DND-41 (cell line): ENCODE measurements around the gene STKLD1.

Experiments
- ATAC-seq: fragments of 200-7000 bp; cut with Tn5 transposase; 3 replicates; pipeline ENCODE4 v1.9.1; 2021; ENCODE audit warnings: low read depth; ENCODE audit not compliant: insufficient read depth
- DNase-seq: peaks from one replicate; pipeline ENCODE4 v3.0.0-alpha.2; 2020
- H2AFZ ChIP-seq: 2 replicates; pipeline ENCODE4 v1.6.0; 2012; ENCODE audit warnings: low read depth, low read length
- H3K27ac ChIP-seq: 2 replicates; pipeline ENCODE4 v1.5.1; 2012; ENCODE audit warnings: low read length, inconsistent platforms
- H3K27me3 ChIP-seq: fragments of 200-600 bp; sonication (generic); 2 replicates; pipeline ENCODE4 v1.6.0; 2012; ENCODE audit warnings: low read length, mild to moderate bottlenecking, inconsistent platforms; ENCODE audit not compliant: insufficient read depth, poor library complexity
- H3K36me3 ChIP-seq: 2 replicates; pipeline ENCODE4 v1.5.1; 2012; ENCODE audit warnings: low read length, inconsistent platforms; ENCODE audit not compliant: insufficient read depth
- H3K4me1 ChIP-seq: 2 replicates; pipeline ENCODE4 v1.5.1; 2012; ENCODE audit warnings: mild to moderate bottlenecking, low read length; ENCODE audit not compliant: insufficient read depth
- H3K4me2 ChIP-seq: 2 replicates; pipeline ENCODE4 v1.6.0; 2012; ENCODE audit warnings: mild to moderate bottlenecking, moderate library complexity, low read length, inconsistent platforms; ENCODE audit not compliant: insufficient read depth
- H3K4me3 ChIP-seq, 2 experiments: fragments of 200-600 bp in 1 of 2; shearing (Covaris generic) in 1 of 2; 2 replicates each; pipeline ENCODE4 v1.5.1; 2012 to 2016; ENCODE audit warnings: inconsistent platforms in 2 of 2, low read length in 2 of 2, mild to moderate bottlenecking in 2 of 2, low read depth in 1 of 2, moderate library complexity in 1 of 2
- H3K79me2 ChIP-seq: 2 replicates; pipeline ENCODE4 v1.6.0; 2012; ENCODE audit warnings: low read length, inconsistent platforms; ENCODE audit not compliant: insufficient read depth
- H3K9ac ChIP-seq: 2 replicates; pipeline ENCODE4 v1.6.0; 2012; ENCODE audit warnings: low read depth, mild to moderate bottlenecking, inconsistent platforms, low read length, moderate library complexity
- H3K9me3 ChIP-seq: 2 replicates; pipeline ENCODE4 v1.5.1; 2012; ENCODE audit warnings: low read length, moderate library complexity, mild to moderate bottlenecking, inconsistent platforms; ENCODE audit not compliant: insufficient read depth, severe bottlenecking
- H4K20me1 ChIP-seq: 2 replicates; pipeline ENCODE4 v1.6.0; 2012; ENCODE audit warnings: low read length; ENCODE audit not compliant: insufficient read depth
- CTCF ChIP-seq: IDR thresholded peaks from 2 replicates; pipeline ENCODE4 v1.5.1; 2012; ENCODE audit warnings: borderline replicate concordance, low read length, moderate library complexity, mild to moderate bottlenecking; ENCODE audit not compliant: poor library complexity, severe bottlenecking; ENCODE audit errors: extremely low read depth
- EZH2 ChIP-seq: IDR thresholded peaks from 3 replicates; pipeline ENCODE4 v1.6.1; 2012; ENCODE audit warnings: borderline replicate concordance, low read depth, mild to moderate bottlenecking, moderate library complexity, low read length, inconsistent platforms; ENCODE audit not compliant: severe bottlenecking

Gene STKLD1

GRCh38 chr9:133425049-133425632, 49.0 kb downstream of the STKLD1 start:
- Histone ChIP-seq H3K4me2 (no peak overlapping the region), H3K27me3 (no peaks in the 10 kb centered on the region), H3K4me1 (no peaks in the 10 kb centered on the region), H3K36me3 (no peaks in the 10 kb centered on the region), H3K79me2 (no peaks in the 10 kb centered on the region), H3K9ac (no peak overlapping the region), H4K20me1 (no peaks in the 10 kb centered on the region), H2AFZ (no peak overlapping the region), H3K9me3 (no peaks in the 10 kb centered on the region), H3K4me3 (no peak overlapping the region), H3K27ac (no peak overlapping the region)
- no peak for ATAC-seq
- TF ChIP-seq CTCF (no peak), EZH2 (no peak)
- DNase-seq = no peak

GRCh38 chr9:133426011-133426410, 49.8 kb downstream of the STKLD1 start:
- H3K27me3 ChIP-seq = no peaks in the 10 kb centered on the region
- no peak overlapping the region for H3K9ac ChIP-seq
- TF ChIP-seq CTCF (no peak), EZH2 (no peak)
- no peak for ATAC-seq
- H3K4me3 ChIP-seq = no peak overlapping the region
- no peaks in the 10 kb centered on the region for H3K9me3 ChIP-seq
- no peak overlapping the region for H3K27ac ChIP-seq
- no peak overlapping the region for H2AFZ ChIP-seq
- no peaks in the 10 kb centered on the region for H4K20me1 ChIP-seq
- H3K79me2 ChIP-seq = no peaks in the 10 kb centered on the region
- no peaks in the 10 kb centered on the region for H3K36me3 ChIP-seq
- no peaks in the 10 kb centered on the region for H3K4me1 ChIP-seq
- DNase-seq = no peak
- H3K4me2 ChIP-seq = no peak overlapping the region

- H2AFZ ChIP-seq = no peak overlapping the region
- H3K9ac ChIP-seq = no peak overlapping the region
- no peak overlapping the region for H3K27ac ChIP-seq
- H3K9me3 ChIP-seq = no peaks in the 10 kb centered on the region
- H3K4me2 ChIP-seq = no peak overlapping the region
- TF ChIP-seq CTCF (no peak), EZH2 (no peak)
- H3K4me3 ChIP-seq = no peak overlapping the region
- no peaks in the 10 kb centered on the region for H4K20me1 ChIP-seq
- DNase-seq (no peak), ATAC-seq (no peak)
- no peaks in the 10 kb centered on the region for H3K79me2 ChIP-seq
- no peaks in the 10 kb centered on the region for H3K4me1 ChIP-seq
- H3K36me3 ChIP-seq = no peaks in the 10 kb centered on the region
- H3K27me3 ChIP-seq = no peaks in the 10 kb centered on the region
Observed at GRCh38 chr9:133427658-133428348, 51.6 kb downstream of the STKLD1 start.
